ENCODE measurements around the gene ETV6.

The ETV6 gene

DNA sequence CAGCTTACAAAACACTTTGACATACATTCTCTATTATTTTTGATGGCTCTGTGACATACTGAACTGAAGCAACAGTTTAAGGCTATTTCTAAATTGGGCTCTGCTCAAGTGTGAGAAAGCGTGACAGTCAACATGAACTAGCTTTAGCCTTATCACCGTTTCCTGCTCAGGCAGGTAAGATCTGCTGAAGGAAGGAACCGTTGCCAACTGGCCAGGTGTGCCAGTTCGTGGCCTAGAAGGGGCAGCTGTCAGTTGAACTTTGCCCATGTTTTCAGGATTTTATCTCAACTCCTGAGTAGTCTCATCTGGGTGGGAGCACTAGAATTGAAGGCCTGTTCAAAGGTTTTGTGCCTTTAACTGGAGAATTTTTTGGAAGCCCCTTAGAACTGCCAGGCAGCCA, 79.5 kb downstream of the ETV6 start:
- Histone ChIP-seq H3K4me3 (ENCODE audit: low read depth in 1 of 2, low read length in 2 of 2) (no peak overlapping the region), H3K27ac (ENCODE audit: low read length) (no peak overlapping the region), H3K9me3 (ENCODE audit: insufficient read depth, low read length, severe bottlenecking) (no peaks in the 10 kb centered on the region), H4K20me1 (ENCODE audit: insufficient read depth, low read length) (peaks cover 70% of the 10 kb centered on the region), H3K27me3 (ENCODE audit: insufficient read depth, low read length, poor library complexity) (no peaks in the 10 kb centered on the region), H3K4me1 (ENCODE audit: insufficient read depth, low read length) (peaks cover 52% of the 10 kb centered on the region), H3K79me2 (ENCODE audit: insufficient read depth, low read length) (peaks cover 93% of the 10 kb centered on the region), H3K36me3 (ENCODE audit: insufficient read depth, low read length) (peaks cover 27% of the 10 kb centered on the region), H3K4me2 (ENCODE audit: insufficient read depth, low read length) (no peak overlapping the region), H3K9ac (ENCODE audit: low read depth, low read length) (no peak overlapping the region), H2AFZ (ENCODE audit: low read depth, low read length) (no peak overlapping the region)
- ATAC-seq (ENCODE audit: insufficient read depth, low read depth) (no peak), DNase-seq (no peak)
- TF ChIP-seq EZH2 (IDR thresholded peaks at IDR 0.05; ENCODE audit: borderline replicate concordance, low read depth, low read length, severe bottlenecking), result no peak
- TF ChIP-seq, protein P1, sequence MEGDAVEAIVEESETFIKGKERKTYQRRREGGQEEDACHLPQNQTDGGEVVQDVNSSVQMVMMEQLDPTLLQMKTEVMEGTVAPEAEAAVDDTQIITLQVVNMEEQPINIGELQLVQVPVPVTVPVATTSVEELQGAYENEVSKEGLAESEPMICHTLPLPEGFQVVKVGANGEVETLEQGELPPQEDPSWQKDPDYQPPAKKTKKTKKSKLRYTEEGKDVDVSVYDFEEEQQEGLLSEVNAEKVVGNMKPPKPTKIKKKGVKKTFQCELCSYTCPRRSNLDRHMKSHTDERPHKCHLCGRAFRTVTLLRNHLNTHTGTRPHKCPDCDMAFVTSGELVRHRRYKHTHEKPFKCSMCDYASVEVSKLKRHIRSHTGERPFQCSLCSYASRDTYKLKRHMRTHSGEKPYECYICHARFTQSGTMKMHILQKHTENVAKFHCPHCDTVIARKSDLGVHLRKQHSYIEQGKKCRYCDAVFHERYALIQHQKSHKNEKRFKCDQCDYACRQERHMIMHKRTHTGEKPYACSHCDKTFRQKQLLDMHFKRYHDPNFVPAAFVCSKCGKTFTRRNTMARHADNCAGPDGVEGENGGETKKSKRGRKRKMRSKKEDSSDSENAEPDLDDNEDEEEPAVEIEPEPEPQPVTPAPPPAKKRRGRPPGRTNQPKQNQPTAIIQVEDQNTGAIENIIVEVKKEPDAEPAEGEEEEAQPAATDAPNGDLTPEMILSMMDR (IDR thresholded peaks at IDR 0.05; ENCODE audit: borderline replicate concordance, extremely low read depth, low read length, poor library complexity, severe bottlenecking), result no peak

DNA sequence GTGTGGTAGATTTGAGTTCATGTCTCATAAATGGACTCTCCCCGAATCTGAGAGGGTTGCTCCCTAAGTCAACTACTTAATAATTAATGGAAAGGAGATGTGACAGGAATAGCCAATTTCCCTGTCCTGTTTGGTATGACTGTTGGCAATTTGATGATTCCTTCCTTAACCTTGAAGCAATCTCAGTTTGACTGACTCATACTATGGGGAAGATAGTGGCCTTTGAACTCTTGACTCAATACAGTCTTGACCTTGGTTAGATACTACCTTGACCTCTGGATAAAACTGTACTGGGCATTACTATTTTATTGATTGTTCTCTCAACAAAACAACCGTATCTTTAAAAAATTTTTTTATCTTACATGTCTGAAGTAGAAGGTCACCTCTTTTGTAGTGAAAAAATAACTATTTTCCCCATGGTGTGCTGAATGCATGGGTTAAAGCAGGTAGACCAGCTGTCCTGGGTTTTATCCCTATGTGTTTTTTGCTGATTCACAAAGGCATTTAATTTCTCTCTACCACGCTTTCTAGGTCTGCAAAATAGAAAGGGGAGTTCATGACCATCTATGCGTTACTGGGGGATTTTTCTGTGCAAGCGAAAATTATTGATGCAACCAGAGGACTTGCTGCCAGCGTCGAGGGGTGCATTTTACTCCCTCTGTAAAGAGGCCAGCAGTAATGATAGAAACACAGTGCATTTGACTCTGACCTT, 80.1 kb downstream of the ETV6 start:
- H3K27ac ChIP-seq (ENCODE audit: low read length), result 0 out of 2 replicates have a peak overlapping the region, but pooled peaks have one; percentile 6
- H3K4me3 ChIP-seq (ENCODE audit: low read depth in 1 of 2, low read length in 2 of 2), result no peak overlapping the region
- no peak for TF ChIP-seq EZH2 (IDR thresholded peaks at IDR 0.05; ENCODE audit: borderline replicate concordance, low read depth, low read length, severe bottlenecking)
- TF ChIP-seq, protein P1 (IDR thresholded peaks at IDR 0.05; ENCODE audit: borderline replicate concordance, extremely low read depth, low read length, poor library complexity, severe bottlenecking), result no peak
- no peaks in the 10 kb centered on the region for H3K9me3 ChIP-seq (ENCODE audit: insufficient read depth, low read length, severe bottlenecking)
- H4K20me1 ChIP-seq (ENCODE audit: insufficient read depth, low read length), result peaks cover 66% of the 10 kb centered on the region
- H3K9ac ChIP-seq (ENCODE audit: low read depth, low read length), result no peak overlapping the region
- no peak overlapping the region for H2AFZ ChIP-seq (ENCODE audit: low read depth, low read length)
- no peaks in the 10 kb centered on the region for H3K27me3 ChIP-seq (ENCODE audit: insufficient read depth, low read length, poor library complexity)
- peaks cover 30% of the 10 kb centered on the region for H3K36me3 ChIP-seq (ENCODE audit: insufficient read depth, low read length)
- ATAC-seq (ENCODE audit: insufficient read depth, low read depth), result no peak
- peaks cover 93% of the 10 kb centered on the region for H3K79me2 ChIP-seq (ENCODE audit: insufficient read depth, low read length)
- H3K4me2 ChIP-seq (ENCODE audit: insufficient read depth, low read length), result no peak overlapping the region
- H3K4me1 ChIP-seq (ENCODE audit: insufficient read depth, low read length), result peaks cover 52% of the 10 kb centered on the region
- no peak for DNase-seq

DNA sequence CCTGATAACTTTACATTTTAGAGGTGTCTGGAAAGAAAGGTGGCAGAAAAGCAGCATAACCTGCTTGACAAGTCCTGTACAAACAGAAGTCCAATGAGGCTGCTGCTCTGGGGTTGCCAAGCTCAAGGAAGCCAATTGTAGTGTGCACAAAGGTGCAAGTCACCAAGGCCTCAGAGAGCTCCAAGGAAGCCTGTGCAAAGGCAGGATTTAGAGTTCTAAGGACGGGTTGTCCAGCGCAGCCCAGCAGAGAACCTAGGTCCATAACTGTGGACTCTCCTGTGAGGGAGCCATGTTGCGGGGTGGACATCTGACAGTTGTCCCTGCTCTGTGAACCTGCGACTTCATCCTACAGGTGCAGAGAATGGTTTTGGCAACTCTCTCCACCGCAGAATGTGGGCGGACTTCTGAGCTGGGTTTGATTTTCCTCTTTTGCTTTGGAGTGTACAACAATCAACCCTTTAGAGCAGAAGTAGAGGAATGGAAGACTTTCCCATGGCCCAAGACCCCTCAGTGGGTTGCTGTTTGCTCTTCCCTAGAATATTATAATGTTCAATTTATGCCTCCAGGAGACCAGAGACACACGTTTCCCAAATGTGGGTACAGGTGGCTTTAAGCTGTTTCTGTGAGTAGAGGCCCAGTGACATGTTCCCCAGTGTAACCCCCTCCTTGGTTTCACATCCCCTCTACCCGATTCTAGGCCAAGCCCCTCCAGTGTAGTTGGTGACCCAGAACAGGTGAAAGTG, 81.0 kb downstream of the ETV6 start:
- Histone ChIP-seq H2AFZ (ENCODE audit: low read depth, low read length) (no peak overlapping the region), H3K36me3 (ENCODE audit: insufficient read depth, low read length) (peaks cover 31% of the 10 kb centered on the region), H3K27me3 (ENCODE audit: insufficient read depth, low read length, poor library complexity) (no peaks in the 10 kb centered on the region), H3K4me2 (ENCODE audit: insufficient read depth, low read length) (no peak overlapping the region), H3K4me3 (ENCODE audit: low read depth in 1 of 2, low read length in 2 of 2) (no peak overlapping the region), H3K9ac (ENCODE audit: low read depth, low read length) (no peak overlapping the region), H3K9me3 (ENCODE audit: insufficient read depth, low read length, severe bottlenecking) (no peaks in the 10 kb centered on the region), H4K20me1 (ENCODE audit: insufficient read depth, low read length) (peaks cover 59% of the 10 kb centered on the region), H3K79me2 (ENCODE audit: insufficient read depth, low read length) (peaks cover 94% of the 10 kb centered on the region), H3K27ac (ENCODE audit: low read length) (0 out of 2 replicates have a peak overlapping the region, but pooled peaks have one; percentile 6), H3K4me1 (ENCODE audit: insufficient read depth, low read length) (peaks cover 45% of the 10 kb centered on the region)
- DNase-seq, result no peak
- ATAC-seq (ENCODE audit: insufficient read depth, low read depth), result no peak
- no peak for TF ChIP-seq EZH2 (IDR thresholded peaks at IDR 0.05; ENCODE audit: borderline replicate concordance, low read depth, low read length, severe bottlenecking)
- TF ChIP-seq, protein P1 (IDR thresholded peaks at IDR 0.05; ENCODE audit: borderline replicate concordance, extremely low read depth, low read length, poor library complexity, severe bottlenecking), result no peak
